ENCODE measurements around the gene DPP7.
"Not testable (repeated sequence)": the region's sequence is repeated elsewhere in the genome, so short reads cannot be mapped to it uniquely, and the experiment has no call there.

DPP7 gene

GRCh38 chr9:137069508-137070091 lies 44.9 kb downstream of the DPP7 start:
- no peak for DNase-seq

DNA sequence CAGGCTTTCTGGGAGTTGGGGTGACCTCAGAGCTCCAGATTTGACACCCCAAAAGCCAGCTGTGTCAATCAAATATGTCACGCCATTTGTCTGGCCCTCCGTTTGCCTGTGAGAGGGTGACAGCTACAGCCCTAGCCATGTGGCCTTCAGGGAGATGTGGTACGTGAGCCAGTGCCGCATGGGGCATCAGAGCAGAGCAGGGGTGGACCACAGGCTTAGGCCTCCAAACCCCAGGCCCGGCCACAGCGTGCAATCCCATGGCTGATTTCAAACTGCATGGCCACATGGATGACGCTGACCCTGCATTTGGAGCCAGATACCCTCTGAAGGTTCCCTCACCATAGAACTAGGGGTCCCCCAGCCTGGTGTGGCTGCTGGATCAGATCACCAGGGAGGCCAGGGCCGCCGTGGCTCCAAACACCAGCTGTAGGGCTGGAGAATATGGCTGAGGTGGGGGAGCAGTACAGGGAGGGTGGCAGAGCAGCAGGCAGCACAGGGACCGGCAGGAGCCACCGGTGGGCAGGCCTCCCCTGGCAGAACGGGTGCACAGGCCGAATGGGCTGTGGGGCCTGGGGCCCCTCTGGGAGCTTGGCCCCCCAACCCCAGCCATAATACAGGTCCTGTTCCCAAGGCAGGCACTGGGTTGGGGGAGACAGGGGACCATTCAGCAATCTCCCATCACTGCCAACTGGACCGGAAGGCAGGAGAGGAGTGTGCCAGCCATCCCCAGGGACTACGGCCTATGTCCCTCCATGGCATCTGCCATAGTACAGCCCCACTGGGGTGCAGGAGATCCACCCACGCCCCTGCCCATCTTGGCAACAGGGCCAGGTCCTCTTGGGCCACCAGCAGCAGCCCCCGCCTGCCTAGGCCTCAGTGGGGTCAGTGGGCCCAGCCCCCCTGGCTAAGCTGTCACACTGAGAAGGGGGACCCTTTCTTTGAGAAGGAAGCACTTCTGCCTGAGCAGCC lies 45.7 kb downstream of the DPP7 start:
- no peak for DNase-seq

- DNase-seq: peak; percentile 75
These were observed 46.5 kb downstream of the DPP7 start for GRCh38 chr9:137067860-137068538.

GRCh38 chr9:137066096-137066861 lies 48.3 kb downstream of the DPP7 start:
- DNase-seq: no peak

DNA sequence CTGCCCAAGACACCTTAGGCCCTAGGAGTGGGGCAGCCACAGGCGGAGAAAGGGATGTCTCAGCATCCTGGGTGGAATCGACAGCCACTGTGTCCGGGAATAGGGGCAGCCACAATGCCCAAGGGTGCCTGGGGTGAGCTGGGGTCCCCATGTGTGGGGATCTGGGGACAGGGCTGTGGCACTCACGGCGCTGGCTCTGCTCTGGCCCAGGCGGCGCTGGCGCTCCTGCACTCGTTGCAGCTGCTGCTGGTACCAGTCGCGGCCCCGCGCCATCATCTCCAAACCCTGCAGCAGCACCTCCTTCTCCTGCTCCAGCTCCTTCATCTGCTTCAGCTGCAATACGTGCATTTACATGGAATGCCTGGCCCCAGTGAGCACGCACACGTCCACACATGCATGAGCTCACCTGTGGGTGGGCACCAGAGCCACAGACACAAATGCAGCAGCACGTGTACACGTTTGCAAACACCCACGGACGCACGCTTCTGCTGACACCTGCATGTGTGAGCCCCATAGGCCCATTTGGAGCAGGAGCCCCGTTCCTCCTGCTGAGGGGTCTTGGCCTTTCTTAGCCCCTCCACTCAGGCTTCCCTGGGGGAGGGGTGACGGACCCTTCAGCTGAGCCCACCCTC lies 49.1 kb downstream of the DPP7 start:
- DNase-seq: no peak

GRCh38 chr9:137064880-137065164 lies 49.7 kb downstream of the DPP7 start:
- DNase-seq: no peak

DNA sequence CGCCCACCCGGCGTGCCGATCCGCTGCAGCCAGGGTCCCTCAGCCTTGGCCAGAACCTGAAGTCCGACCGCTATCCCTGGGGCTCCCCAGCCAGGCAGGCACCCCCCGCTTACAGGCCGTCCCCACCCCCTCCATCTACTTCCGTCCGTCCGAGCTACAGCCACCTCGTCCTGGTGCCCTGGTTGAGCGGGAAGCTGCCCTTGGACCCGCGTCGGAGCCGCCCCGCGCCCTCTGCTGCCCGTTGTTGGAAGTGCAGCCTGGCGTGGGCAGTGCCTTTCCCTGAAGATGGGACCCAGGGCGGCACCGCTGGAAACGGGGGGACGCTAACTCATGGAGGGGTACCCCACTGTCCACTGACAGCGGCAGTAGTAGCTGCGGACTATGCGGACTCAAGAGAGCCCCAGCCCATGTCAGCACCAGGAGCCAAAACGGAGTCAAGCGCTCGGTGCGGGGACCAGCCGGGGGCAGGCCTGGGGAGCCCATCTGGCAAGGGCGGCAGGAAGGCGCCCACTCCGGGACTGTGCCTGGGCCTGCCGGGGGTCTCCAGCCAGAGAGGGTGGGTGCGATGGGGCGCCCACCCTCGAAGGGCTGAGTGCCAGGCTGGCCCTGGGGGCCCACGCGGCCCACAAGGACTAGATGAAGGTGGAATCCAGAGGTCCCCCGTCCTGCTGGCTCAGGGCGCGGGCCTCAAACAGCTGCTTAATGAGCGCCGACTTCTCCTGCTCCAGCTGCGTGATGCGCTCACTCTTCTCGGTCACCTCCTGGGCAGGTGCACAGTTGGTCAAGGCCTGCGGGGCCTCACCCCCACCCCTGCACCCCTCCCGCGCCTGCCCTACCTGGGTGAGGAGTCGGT lies 50.3 kb downstream of the DPP7 start:
- DNase-seq: no peak

- DNase-seq: no peak
These were observed 51.1 kb downstream of the DPP7 start for GRCh38 chr9:137063311-137064026.

DNA sequence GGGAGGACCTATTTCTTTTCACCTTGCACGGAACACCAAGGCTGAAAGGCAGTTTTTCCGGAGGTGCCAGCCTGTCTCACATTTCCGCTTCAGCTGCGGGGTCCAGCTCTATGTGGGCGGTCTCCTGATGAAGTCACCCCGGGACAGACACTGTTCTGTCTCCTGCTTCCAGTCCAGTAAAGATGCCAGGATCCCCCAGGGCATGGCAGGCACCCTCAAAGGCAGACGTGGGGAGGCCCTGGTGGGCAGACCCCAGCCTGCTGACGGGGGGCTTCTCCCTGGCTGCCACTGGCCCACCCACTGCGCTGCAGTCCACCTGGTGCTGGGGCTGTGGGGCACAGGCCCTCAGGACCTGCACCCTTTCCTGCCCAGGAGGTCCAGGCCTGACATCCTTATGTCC lies 51.7 kb downstream of the DPP7 start:
- DNase-seq: not testable (repeated sequence)

DNA sequence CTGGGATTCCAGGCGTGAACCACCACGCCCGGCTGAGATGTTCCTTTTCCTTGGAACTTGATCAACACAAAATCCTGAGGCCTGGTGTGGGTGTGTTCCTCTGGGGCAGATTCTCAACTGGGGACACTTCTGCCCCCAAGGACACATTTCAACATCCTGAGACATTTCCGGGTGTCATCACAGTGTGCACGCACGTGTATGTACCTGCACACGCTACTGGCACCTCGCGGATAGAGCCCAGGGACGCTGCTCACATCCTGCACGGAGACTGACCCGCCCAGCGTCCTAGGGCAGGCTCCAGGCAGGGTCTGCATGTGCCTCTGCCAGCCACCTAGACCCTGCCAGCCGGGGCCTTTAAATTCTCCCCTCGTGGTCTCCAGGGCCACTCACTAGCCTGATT lies 52.1 kb downstream of the DPP7 start:
- no peak for DNase-seq

Measured in MV-4-11 (cell line).